NCI-H526 treated with DMSO at 0.1 percent for 48 hours (cell line): ENCODE measurements around the gene PTPRN2.
A peak's percentile ranks its signal among the peaks of the same experiment; 100 is the strongest.
"Not testable (repeated sequence)": the region's sequence is repeated elsewhere in the genome, so short reads cannot be mapped to it uniquely, and the experiment has no call there.

ENCODE experiments used
- DNase-seq: peaks from one replicate; lab custom pipeline; 2025; lab: John Stamatoyannopoulos, UW

Gene PTPRN2

DNA sequence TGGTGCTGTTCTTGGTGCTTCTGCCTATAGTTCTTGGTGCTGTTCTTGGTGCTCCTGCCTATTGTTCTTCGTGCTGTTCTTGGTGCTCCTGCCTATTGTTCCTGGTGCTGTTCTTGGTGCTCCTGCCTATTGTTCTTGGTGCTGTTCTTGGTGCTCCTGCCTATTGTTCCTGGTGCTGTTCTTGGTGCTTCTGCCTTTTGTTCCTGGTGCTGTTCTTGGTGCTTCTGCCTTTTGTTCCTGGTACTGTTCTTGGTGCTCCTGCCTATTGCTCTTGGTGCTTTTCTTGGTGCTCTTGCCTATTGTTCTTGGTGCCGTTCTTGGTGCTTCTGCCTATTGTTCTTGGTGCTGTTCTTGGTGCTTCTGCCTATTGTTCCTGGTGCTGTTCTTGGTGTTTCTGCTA, 71.1 kb downstream of the PTPRN2 start:
- DNase-seq: no peak

DNA sequence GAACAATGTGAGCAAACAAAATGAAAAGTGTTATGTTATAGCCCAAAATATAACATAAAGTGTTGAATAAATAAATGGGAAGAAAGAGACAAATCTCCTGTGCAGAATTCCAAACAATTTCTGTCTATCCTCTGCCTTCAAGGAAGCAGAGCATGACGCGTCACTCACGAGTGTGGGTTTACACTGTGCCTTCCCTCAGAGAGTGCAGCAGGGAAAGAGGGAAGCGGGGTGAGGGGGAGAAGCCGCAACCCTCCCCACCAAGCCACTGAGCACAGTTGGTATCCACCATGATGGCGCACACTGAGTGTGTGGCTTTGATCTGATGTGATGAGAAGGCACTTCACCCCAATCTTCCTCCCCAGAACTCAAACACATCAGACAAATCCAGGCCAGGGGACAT, 74.8 kb downstream of the PTPRN2 start:
- DNase-seq: no peak

DNA sequence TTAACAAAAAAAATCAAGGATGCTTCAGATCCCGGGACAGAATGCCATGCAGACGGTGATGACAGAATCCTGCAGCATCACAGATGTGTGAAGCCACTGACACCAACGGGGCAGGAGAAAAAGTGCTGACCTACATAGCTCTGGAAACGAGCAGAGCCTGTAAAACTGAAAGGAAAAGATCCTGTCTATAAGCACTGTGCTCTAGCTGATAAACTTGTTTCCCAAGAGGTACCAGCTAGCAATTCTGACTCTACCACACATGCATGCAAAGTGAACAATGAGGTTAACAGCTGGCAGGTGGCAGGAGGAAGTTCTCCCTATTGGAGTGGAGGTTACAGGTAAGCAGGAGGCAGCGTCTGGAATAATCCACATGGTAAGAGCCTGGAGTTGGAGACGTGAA, 75.6 kb downstream of the PTPRN2 start:
- no peak for DNase-seq

DNA sequence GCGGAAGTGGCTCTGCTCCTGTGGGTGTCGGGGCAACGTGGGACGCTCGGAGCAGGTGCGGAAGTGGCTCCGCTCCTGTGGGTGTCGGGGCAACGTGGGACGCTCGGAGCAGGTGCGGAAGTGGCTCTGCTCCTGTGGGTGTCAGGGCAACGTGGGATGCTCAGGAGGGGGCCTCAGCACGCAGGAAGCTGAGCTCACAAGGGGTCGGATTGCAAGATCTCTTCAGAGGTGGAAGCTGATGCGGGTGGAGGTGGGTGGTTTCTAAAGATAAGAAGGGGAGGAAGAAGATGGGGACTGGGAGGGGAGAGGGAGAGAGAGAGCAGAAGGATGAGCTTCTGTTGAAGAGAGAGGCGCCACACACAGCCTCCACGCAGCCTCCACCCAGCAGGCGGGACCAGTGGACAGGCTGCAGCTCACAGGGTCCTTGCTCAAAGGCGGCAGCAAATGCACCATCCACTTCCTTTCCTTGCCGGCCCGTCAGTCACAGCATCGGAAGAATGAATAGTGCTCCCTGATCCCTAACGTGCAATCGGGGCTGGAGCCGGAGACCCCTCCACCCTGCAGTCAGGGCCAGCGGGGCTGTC, 78.7 kb downstream of the PTPRN2 start:
- DNase-seq: no peak

DNA sequence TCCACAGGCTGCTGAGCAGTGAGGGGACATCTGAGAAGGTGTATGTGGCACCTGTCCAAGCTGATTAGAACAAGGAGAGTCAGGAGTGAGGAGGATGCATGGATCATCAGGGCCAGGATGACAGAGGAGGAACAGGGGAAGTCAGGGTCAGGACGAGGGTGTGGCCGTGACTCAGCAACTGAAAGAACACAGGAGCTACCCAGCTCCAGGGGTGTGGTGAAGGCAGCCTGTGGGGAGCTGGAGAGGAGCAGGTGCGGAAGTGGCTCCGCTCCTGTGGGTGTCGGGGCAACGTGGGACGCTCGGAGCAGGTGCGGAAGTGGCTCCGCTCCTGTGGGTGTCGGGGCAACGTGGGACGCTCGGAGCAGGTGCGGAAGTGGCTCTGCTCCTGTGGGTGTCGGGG, 79.3 kb downstream of the PTPRN2 start:
- peak; percentile 43 for DNase-seq

DNA sequence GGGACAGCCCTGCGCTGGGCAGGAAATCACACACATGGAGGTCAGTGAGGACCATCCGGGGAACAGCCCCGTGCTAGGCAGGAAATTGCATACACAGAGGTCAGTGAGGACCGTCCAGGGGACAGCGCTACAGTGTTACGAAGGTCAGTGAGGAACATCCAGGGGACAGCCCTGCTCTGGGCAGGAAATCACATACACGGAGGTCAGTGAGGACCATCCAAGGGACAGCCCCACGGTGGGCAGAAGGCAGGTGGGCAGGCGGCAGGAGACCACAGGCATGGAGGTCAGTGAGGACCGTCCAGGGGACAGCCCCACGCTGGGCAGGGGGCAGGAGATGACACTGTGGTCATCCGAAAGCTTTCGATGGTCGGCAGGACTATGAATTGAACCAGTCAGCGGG, 79.7 kb downstream of the PTPRN2 start:
- no peak for DNase-seq

DNA sequence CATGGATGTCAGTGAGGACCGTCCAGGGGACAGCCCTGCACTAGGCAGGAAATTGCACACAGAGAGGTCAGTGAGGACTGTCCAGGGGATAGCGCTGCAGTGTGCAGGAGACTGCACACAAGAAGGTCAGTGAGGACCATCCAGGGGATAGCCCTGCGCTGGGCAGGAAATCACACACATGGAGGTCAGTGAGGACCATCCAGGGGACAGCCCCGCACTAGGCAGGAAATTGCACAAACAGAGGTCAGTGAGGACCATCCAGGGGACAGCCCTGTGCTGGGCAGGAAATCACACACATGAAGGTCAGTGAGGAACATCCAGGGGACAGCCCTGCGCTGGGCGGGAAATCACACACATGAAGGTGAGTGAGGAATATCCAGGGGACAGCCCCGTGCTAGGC, 80.4 kb downstream of the PTPRN2 start:
- DNase-seq: not testable (repeated sequence)

DNA sequence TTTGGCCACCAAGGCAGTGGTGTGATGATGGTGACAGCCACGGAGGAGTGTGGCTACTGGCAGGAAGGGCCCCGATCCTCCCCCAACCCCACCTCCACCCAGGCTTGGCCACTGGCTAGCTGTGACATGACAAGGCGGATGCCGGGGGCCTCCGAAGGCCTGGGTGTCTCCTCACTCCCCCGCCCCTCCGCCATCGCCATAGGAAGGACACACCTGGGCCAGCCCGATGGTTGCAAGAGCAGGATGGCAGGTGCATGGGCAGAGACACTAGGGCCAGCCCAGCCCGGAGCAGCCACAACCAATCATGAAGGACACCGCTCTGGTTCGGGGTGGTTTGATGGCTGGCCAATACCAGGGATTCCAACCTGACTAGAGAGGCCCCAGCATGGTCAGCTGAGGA, 81.0 kb downstream of the PTPRN2 start:
- DNase-seq: no peak

DNA sequence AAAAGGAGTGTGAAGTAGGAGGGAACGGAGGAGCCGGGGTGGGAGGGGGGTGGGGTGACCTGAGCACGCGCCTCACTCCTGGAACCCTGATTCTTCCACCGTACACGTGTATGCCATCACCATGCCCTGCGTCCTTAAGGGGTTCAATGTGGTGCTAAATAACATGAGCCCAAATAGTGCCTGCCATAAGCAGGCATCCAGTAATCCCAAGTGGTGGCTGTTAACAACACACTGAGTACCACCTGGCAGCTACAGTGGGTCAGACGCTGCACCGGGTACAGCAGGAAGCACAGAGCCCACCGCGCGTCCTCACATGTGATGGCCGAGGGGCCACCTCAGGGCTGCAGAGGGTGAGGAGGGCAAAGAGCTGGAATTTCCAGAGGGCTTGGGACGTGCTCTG, 81.9 kb downstream of the PTPRN2 start:
- DNase-seq: no peak

DNA sequence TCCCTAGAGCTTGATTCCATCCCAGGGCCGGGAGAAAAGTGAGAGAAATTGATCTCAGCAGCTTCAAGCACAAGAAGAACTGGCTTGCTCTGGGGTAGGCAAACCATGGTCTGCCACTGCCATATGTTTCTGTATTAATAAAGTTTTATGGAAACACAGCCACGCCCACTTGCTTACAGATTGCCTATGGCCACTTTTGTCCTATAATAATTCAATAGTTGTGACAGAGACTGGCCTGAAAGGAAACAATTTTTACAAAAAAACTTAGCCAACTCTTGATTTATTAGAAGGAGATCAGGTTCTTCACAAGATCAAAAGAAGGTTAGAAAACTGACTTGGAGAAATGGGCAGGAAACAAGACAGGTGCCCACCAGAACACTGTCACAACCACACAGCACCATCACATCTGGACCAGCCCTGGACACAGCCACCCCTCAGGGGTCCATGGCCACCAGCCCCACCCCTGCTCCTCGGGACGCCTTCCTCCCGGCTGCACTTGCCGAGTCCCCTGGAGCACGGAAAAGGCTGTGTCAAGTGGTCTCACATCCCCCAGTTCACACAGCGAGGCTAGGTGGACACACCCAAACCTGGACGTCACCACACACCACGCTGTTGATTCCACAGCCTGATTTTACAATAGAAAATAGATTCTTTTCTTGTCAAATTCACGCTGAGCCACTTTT, 85.4 kb downstream of the PTPRN2 start:
- DNase-seq: no peak

DNA sequence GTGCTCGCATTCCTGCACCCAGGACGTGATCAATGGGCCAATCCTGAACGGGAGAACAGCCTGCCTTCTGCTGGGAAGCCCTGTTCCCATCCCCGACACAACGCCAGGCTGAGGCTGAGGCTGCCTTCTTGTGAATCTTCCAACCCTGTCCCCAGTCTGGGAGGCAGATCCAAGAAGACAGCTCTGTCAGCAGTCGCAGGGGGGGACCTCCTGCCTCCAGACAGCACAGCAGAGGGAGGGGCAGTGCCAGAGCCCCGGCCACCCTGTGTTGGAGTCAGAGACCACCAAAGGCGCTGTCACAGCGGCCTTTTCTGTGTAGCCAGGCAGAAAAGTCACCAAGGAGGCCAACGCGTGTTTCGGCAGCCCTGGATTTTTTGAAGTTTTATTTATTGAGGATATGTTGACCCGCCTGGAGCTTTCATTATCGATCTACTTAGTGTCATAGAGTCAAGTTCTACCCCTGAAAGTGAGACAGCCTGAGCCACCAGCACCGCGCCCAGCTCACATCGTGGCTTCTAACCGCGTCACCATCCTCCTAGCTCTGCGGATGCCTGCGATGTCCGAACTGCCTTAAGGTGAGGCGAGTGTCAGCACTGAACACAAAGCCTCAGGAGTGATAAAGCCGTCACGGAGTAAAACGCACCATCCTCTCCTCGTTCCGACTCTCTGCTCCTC, 86.1 kb downstream of the PTPRN2 start:
- no peak for DNase-seq

DNA sequence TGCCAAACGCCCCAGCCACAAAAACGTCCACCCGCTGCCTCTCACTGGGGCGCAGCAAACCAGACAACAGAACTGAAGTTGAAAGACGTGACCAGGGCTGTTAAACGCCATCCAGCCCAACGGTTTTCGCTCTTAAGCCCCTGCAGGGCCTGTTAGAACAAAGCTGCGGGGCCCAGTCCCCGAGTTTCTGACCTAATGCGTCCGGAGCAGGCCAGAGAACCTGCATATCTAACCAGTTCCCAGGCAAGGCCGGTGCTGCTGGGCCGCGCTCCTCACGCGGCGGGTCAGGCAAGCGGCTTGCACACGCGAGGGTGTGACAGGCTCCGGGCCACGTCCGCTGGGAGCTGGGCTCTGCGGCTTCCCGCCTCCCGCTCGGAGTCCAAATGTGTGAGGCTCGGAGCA, 87.0 kb downstream of the PTPRN2 start:
- no peak for DNase-seq

DNA sequence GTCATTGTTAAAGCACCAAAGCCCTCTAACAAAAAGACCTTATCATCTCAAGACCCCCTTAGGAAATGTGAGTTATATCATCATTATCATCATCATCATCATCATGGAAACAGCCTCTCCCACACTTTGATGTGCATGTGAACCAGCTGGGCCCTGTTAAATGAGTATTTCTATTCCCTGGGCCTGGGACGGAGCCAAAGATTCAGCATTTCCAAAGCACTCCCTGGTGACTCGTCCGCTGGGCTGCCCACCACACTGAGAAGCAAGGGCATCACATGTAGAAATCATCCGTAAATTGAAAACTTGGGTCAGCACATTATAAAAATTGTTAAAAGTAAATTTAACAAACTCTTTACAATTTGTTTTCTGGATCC, 88.6 kb downstream of the PTPRN2 start:
- no peak for DNase-seq

DNA sequence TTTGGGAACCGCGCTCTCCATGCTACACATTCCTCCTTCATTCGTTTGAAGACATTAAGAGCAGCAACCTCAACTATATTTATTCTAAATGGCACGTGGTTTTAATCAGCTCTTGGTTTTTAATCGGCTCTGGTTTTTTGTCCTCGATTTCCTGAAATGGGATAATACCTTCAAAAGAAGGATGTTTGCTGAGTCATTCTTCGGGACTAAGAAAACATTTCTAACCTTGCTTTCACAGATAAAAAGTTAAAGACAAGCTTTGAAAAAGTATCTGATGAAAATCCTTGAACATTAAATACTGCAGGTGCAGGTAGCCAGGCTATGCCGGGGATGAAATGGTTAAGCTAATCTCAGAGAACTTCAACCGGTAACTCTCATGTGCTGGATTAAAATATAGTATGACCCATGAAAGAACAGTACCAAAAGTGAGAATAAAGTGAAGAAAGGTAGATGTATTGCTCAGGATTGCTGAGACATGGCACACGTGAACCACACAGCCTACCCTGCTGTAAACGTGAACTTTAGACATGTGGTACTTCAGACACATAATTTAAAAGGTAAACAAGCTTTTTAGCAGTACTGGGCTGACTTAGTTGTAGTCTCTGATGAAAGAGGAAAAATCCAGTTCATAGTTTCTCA, 89.1 kb downstream of the PTPRN2 start:
- DNase-seq: no peak

DNA sequence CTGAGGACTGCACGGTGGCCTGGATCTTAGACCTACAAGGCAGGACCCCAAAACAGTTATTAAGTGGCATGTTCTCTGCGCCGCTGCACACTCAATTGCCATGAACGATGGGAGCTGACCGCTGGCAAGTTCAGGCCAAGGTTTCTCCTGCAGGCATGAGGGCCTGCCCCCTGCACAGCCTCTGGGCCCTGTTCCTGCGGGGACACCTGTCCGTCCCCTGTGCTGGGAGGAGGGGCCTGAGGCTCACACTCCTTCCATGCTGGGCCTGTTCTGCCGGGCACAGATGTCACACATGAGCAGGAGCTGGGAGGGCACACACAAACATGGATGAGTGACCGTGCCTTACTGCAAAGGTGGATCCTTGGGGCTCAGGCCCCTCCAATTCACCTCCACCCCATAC, 90.0 kb downstream of the PTPRN2 start:
- DNase-seq: no peak

DNA sequence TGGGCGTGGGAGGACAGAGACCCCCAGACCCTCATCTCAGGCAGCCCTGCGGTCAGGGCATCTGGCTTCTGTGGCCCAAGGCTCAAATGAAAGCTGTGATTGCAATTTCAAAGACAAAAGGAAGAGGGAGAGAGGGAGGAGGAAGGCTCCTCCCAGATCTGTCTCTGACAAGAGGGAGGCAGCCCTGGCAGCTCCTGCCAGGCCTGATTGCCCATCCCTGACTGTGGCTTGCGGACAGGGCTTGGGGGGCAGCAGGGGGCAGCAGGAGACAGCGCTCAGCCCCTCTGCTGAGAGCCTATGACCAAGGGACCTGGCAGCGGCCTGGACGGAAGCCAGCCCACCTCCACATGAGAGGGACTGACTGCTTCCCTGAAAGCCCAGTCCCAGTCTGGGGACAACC, 91.8 kb downstream of the PTPRN2 start:
- peak; percentile 50 for DNase-seq

DNA sequence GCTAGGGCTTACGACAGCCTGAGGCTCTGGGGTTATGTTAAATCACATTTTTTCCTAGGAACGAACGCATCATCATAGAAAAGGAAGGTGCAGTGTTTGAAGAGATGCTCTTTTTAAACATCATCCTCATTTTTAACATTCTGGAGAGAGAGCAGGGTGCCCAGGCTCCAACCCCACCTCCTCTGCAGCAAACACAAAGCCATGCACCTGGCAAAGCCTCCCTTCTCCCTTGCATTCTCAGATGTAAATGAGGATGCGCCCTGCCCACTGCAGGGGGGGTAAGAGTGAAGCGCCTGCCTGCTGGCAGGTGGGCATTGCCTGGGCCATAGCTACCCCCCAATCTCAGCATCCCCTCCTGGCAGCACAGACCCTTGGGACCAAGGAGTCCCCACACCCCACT, 92.4 kb downstream of the PTPRN2 start:
- no peak for DNase-seq

DNA sequence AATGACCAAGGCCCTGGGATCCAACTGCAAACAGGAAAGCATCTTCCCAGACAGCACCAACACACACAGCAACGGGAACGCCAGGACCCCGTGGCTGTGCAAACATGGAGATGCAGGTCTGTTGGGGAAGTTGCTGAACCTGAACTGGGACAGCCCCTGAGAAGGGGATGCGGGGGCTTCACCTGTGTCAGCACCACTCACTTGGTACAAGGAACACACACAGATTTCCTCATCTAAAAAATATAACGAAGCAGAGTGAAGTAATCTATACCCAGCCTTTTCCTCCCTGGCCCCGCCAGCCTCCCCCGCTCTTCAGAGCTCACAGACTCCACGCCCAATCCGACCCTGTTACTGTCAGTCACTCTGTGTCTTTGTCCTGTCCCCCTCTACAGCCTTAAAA, 93.0 kb downstream of the PTPRN2 start:
- no peak for DNase-seq

DNA sequence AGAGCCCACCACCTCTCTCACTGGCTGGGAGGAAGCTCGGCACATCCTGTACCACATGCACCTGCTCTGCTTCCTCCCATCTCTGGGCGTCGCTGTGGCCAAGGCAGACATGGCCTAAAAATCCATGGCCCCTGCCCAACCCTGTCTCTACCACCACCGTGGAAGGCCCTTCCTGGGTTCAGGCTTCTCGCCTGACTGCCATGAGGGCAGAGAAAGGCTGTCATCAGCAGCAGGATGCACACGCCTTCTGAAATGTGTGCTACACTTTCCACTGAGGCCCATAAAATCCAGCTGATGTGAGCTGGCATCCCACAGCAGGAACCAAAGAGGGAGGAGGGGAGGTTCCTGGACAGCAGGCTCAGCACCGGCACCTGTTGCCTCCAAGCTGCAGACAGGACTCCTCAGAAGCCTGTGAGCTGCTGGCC, 93.4 kb downstream of the PTPRN2 start:
- no peak for DNase-seq

DNA sequence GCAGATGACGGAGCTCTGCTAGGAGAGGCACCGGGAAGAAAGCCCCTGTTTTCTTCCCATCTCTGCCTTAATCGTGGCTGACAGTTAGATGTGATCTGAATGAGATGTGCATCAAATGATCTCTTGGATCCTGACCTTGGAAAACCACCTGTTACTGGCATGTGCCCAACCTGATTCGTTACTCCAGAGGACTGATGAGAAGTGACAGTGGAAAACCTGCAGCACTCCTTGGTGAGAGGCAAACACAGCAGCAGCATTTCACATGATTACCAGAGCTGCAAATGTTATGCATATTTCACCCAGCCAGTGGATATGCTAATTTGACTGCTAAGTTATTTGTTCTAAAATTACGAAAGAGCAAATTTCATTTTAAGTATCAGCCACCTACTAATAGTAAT, 95.3 kb downstream of the PTPRN2 start:
- DNase-seq: no peak

DNA sequence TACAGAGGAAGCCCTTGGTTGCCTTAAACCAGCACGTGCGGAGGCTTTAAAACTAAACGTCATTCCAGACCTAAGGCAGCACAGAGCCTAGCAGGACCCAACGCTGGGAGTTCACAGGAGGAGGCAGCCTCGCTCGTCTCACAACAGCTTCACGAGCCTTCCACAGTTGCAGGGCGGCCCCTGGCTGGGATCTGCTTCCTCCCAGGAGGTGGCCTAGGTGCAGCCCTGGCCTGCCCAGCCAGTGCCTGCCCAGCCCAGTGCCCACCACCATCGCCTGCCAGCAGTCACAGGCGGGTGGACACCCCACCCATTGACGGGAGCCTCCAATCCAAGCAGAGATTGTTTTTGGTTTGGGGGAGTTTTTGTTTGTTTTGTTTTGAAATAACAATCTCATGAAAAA, 96.5 kb downstream of the PTPRN2 start:
- DNase-seq: no peak

DNA sequence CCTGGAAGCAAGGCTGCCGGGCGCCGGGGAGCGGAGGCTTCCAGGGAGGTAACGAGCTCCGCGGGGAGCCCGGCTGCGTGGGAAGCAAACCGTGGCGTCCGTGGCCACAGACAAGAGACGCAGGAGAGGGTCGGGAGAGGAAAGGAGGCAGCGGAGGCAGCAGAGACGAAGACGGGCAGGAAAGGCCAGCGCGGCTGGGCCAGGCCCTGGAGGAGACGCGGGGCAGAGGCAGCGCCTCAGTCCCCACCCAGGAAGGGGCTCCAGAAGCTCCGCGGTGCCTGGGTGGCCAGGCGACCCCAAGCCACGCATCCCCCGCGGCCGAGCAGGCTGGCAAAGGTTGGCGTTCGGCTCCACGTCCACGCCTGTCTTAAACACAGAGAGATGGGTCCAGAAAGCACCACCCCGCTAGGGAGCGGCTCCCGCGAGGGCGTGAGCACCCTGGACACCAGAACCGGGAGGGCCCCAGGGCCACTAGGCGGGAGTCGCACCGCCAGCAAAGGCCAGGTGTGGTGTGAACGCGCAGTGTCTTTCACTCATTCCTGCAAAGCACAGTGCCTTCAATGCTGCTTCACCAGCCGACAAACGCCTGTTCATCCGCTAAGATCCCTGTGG, 97.3 kb downstream of the PTPRN2 start:
- DNase-seq: no peak
